Trophoblast cell (in vitro differentiated cells and primary cell): ENCODE measurements around the gene BAIAP2.

Experiments
- DNase-seq, 2 donors: peaks; one replicate each; pipeline ENCODE4 v3.0.0-alpha.2; 2016
- H2AFZ ChIP-seq: 2 replicates; pipeline ENCODE4 v1.6.1; 2013; ENCODE audit warnings: low read length, moderate library complexity, mild to moderate bottlenecking; ENCODE audit not compliant: insufficient read depth, poor library complexity
- H2AK5ac ChIP-seq: 2 replicates; pipeline ENCODE4 v1.6.1; 2013; ENCODE audit warnings: mild to moderate bottlenecking, low read length
- H2BK120ac ChIP-seq: 2 replicates; pipeline ENCODE4 v1.6.1; 2013; ENCODE audit warnings: low read length, mild to moderate bottlenecking, moderate library complexity; ENCODE audit not compliant: insufficient read depth, poor library complexity
- H2BK12ac ChIP-seq: 2 replicates; pipeline ENCODE4 v1.6.1; 2013; ENCODE audit warnings: mild to moderate bottlenecking, low read length, moderate library complexity
- H2BK5ac ChIP-seq: 2 replicates; pipeline ENCODE4 v1.6.1; 2013; ENCODE audit warnings: low read length, low read depth, moderate library complexity, mild to moderate bottlenecking; ENCODE audit not compliant: poor library complexity
- H3K14ac ChIP-seq: 2 replicates; pipeline ENCODE4 v1.6.1; 2013; ENCODE audit warnings: mild to moderate bottlenecking, low read length
- H3K18ac ChIP-seq: 2 replicates; pipeline ENCODE4 v1.6.1; 2013; ENCODE audit warnings: mild to moderate bottlenecking, low read length
- H3K23ac ChIP-seq: 2 replicates; pipeline ENCODE4 v1.6.1; 2013; ENCODE audit warnings: low read length
- H3K27ac ChIP-seq: 2 replicates; pipeline ENCODE4 v1.5.1; 2013; ENCODE audit warnings: low read depth, mild to moderate bottlenecking, inconsistent platforms, low read length, moderate library complexity
- H3K27me3 ChIP-seq: 2 replicates; pipeline ENCODE4 v1.6.1; 2013; ENCODE audit warnings: inconsistent platforms, mild to moderate bottlenecking, low read length, moderate library complexity; ENCODE audit not compliant: insufficient read depth
- H3K36me3 ChIP-seq, 2 experiments: 1 replicate in 1 of 2; 2 replicates in 1 of 2; pipeline ENCODE4 v1.6.1; 2013; ENCODE audit warnings: low read length in 2 of 2, mild to moderate bottlenecking in 2 of 2, moderate library complexity in 1 of 2; ENCODE audit not compliant: insufficient read depth in 2 of 2, control insufficient read depth in 1 of 2
- H3K4ac ChIP-seq: 2 replicates; pipeline ENCODE4 v1.6.1; 2013; ENCODE audit warnings: low read depth, mild to moderate bottlenecking, low read length, moderate library complexity
- H3K4me1 ChIP-seq, 2 experiments: 1 replicate in 1 of 2; 2 replicates in 1 of 2; pipeline ENCODE4 v1.6.1; 2013; ENCODE audit warnings: low read length in 2 of 2, mild to moderate bottlenecking in 2 of 2, moderate library complexity in 1 of 2; ENCODE audit not compliant: insufficient read depth in 2 of 2, control insufficient read depth in 1 of 2
- H3K4me2 ChIP-seq: 2 replicates; pipeline ENCODE4 v1.6.1; 2013; ENCODE audit warnings: inconsistent platforms, mild to moderate bottlenecking, low read length, moderate library complexity
- H3K4me3 ChIP-seq: 2 replicates; pipeline ENCODE4 v1.5.1; 2013; ENCODE audit warnings: mild to moderate bottlenecking, low read depth, low read length, inconsistent platforms
- H3K79me1 ChIP-seq: one replicate; pipeline ENCODE4 v1.6.1; 2013; ENCODE audit warnings: low read length
- H3K79me2 ChIP-seq: 2 replicates; pipeline ENCODE4 v1.6.1; 2013; ENCODE audit warnings: low read length, mild to moderate bottlenecking; ENCODE audit not compliant: control insufficient read depth, insufficient read depth, poor library complexity
- H3K9ac ChIP-seq: 2 replicates; pipeline ENCODE4 v1.6.1; 2013; ENCODE audit warnings: mild to moderate bottlenecking, low read length
- H3K9me3 ChIP-seq: 2 replicates; pipeline ENCODE4 v1.6.1; 2013; ENCODE audit warnings: low read depth, mild to moderate bottlenecking, control low read depth, inconsistent platforms, low read length; ENCODE audit not compliant: insufficient read depth
- H4K12ac ChIP-seq: 2 replicates; pipeline ENCODE4 v1.6.1; 2013; ENCODE audit warnings: low read depth, mild to moderate bottlenecking, low read length, moderate library complexity
- H4K8ac ChIP-seq: 2 replicates; pipeline ENCODE4 v1.6.1; 2013; ENCODE audit warnings: low read depth, mild to moderate bottlenecking, low read length, moderate library complexity
- H4K91ac ChIP-seq: one replicate; pipeline ENCODE4 v1.6.1; 2013; ENCODE audit warnings: low read depth, mild to moderate bottlenecking, low read length, moderate library complexity
- WGBS: extraction: QIAGEN DNeasy Blood & Tissue Kit; methylation state at CpG from one replicate; pipeline ENCODE4 v1.1.7; 2013; ENCODE audit warnings: missing lambda C conversion rate; ENCODE audit not compliant: insufficient read length, insufficient coverage; ENCODE audit errors: extremely low coverage; 5-methylcytosine and 5-hydroxymethylcytosine counted together

BAIAP2 gene

DNA sequence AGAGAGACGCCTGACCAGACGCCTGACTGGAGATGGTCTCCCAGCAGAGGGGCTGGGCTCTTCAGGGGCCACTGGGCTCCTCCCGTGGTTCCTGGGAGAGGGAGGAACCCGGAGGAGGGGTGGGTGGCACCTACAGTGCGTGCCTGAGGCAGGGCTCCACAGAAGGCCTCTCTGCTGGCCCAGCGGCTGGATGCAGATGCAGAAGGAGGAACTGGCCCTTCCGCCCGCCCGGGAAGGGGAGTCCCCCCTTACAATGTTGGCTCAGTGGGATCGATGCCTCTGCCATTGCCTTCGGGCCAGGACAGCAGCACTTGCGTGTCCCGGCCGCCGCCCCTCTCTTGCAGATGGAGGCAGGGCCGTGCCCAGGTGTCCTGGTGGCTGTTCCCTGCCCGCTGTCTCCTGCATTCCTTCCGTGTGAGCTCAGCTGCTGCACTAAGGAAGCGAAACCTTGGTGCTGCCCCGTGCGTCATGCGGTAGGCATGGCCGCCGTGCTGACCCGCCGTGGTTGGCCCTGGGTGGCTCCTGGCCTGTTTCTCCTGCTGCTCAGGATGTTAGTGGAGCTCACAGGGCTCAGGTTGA lies 15.1 kb downstream of the BAIAP2 start:
- Histone ChIP-seq H3K4me1 (peaks cover 21 to 28% of the 10 kb centered on the region in 2 experiments), H3K23ac (no peak overlapping the region), H3K18ac (no peak overlapping the region), H3K4ac (peak overlapping the region; percentile 24), H3K27me3 (no peaks in the 10 kb centered on the region), H3K4me2 (no peak overlapping the region), H2AFZ (no peak overlapping the region), H3K79me1 (peaks cover under 1% of the 10 kb centered on the region), H4K8ac (no peak overlapping the region), H4K91ac (no peak overlapping the region), H2BK12ac (no peak overlapping the region), H3K14ac (no peak overlapping the region), H3K36me3 (peaks cover 9% of the 10 kb centered on the region in 2 experiments), H3K79me2 (peaks cover 14% of the 10 kb centered on the region), H2BK120ac (no peak overlapping the region), H3K9me3 (peaks cover 6% of the 10 kb centered on the region), H3K4me3 (no peak overlapping the region), H2AK5ac (no peak overlapping the region), H2BK5ac (no peak overlapping the region), H4K12ac (no peak overlapping the region), H3K9ac (no peak overlapping the region), H3K27ac (no peak overlapping the region)
- no CpG with 5 or more reads among the region's 26 CpGs for WGBS
- peak; percentile 94 to 95 for DNase-seq

DNA sequence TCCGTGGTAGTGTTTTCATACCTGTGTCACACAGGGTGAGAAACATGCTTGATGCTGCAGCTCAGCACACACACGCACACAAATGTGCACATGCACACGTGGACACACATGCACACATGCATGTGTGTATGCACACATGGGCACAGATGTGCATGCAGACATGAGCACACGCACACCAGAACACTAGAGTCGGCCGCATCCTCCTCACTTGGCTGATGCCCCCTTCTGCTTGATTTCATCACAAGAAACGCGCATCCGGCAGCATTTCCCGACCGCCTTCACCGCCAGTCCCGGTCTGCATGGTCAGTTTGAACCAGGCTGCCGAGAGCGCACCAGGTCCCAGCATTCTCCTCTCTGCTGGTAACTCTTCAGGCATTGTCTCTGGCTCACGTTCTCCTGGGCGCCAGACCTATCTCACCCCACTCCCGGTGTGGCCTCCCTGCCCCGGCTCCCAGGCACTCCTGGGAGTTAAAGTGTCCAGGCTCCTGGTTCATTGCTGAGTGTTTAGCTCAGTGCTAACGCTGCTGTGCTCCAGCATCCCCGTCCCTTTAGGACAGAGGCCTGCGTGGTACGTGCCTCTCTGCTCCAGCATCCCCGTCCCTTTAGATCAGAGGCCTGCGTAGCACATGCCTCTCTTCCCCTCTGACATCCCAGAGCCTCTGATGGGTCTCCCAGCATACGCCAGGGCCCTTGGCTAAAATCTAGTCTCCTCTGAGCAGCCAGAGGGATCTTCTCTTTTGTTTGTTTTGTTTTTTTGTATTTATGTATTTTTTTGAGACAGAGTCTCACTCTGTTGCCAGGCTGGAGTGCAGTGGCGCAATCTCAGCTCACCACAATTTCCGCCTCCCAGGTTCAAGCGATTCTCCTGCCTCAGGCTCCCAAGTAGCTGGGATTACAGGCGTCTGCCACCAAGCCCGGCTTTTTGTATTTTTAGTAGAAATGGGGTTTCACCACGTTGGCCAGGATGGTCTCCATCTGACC lies 16.0 kb downstream of the BAIAP2 start:
- peaks cover 6% of the 10 kb centered on the region for H3K79me2 ChIP-seq
- H3K36me3 ChIP-seq: peaks cover 9 to 11% of the 10 kb centered on the region in 2 experiments
- no peak overlapping the region for H3K18ac ChIP-seq
- H3K27ac ChIP-seq: no peak overlapping the region
- no peak overlapping the region for H3K4ac ChIP-seq
- H3K4me1 ChIP-seq: peaks cover 13 to 25% of the 10 kb centered on the region in 2 experiments
- H2BK120ac ChIP-seq: no peak overlapping the region
- H3K9me3 ChIP-seq: peaks cover 6% of the 10 kb centered on the region
- no peak overlapping the region for H2AK5ac ChIP-seq
- H3K23ac ChIP-seq: no peak overlapping the region
- no peaks in the 10 kb centered on the region for H3K79me1 ChIP-seq
- no peak overlapping the region for H2BK5ac ChIP-seq
- no peaks in the 10 kb centered on the region for H3K27me3 ChIP-seq
- H4K91ac ChIP-seq: no peak overlapping the region
- H3K14ac ChIP-seq: no peak overlapping the region
- no peak overlapping the region for H3K4me3 ChIP-seq
- H2BK12ac ChIP-seq: no peak overlapping the region
- DNase-seq: peak in 1 of 2 donors; percentile 28
- no peak overlapping the region for H3K4me2 ChIP-seq
- H2AFZ ChIP-seq: no peak overlapping the region
- no peak overlapping the region for H4K8ac ChIP-seq
- WGBS: no CpG with 5 or more reads among the region's 32 CpGs
- no peak overlapping the region for H3K9ac ChIP-seq
- no peak overlapping the region for H4K12ac ChIP-seq

DNA sequence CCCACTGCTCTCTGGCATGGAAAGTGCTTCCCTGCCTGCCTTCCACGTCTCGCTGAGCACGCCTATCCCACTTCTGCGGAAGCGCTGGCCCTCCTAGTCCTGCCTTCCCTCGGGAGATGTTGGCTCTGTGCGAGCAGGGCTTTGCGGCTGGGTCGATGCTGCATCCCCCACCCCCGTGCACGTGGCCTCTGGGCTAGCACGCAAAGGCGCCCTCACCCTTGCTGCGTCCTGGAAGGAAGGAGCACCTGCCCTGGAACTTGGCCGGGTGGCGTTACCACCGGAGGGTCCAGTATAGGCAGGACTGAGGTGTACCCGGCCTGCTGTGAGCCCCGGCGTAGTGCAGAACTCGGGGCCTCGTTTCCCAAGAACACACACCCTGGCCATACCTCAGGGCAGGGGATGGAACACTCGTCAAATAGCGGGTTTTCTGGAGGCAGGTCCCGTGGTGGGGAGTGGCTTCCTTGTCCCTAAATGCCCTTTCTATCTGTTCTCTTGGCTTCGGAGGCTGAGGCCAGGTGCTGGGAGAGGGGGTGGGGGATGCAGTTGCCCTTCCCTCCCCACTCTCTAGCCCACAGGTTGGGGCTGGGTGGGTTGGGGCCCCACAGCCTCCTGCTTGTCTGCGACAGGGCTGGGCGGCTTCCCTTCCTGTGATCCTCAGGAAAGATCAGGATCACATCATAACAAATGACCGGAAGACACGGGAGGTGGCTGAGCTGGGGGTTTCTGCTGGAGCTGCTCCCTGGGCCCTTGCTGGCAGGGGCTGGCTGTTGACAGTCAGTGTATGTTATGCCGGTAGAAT lies 17.4 kb downstream of the BAIAP2 start:
- Histone ChIP-seq H2AK5ac (no peak overlapping the region), H3K36me3 (peaks cover 10% of the 10 kb centered on the region in 2 experiments), H3K27me3 (no peaks in the 10 kb centered on the region), H3K23ac (no peak overlapping the region), H3K4me2 (no peak overlapping the region), H3K27ac (no peak overlapping the region), H3K4ac (no peak overlapping the region), H4K8ac (no peak overlapping the region), H2AFZ (no peak overlapping the region), H3K4me3 (no peak overlapping the region), H3K14ac (no peak overlapping the region), H3K4me1 (peaks cover 24 to 31% of the 10 kb centered on the region in 2 experiments), H3K9me3 (peaks cover 6% of the 10 kb centered on the region), H2BK120ac (no peak overlapping the region), H3K9ac (no peak overlapping the region), H4K91ac (no peak overlapping the region), H3K79me1 (peaks cover under 1% of the 10 kb centered on the region), H3K79me2 (peaks cover 2% of the 10 kb centered on the region), H2BK12ac (no peak overlapping the region), H4K12ac (no peak overlapping the region), H2BK5ac (no peak overlapping the region), H3K18ac (peak overlapping the region; percentile 10)
- no CpG with 5 or more reads among the region's 31 CpGs for WGBS
- no peak for DNase-seq
